K562 (cell line): Measurements from ENCODE around the gene ATP2A2. TPM values are rescaled to one million over a fixed set of nuclear protein-coding genes. Genes with fewer than 3 reads are reported as not detected.

Experiments used
- ARHGAP35 ChIP-seq: fragments of 450-650 bp; IDR thresholded peaks from 2 replicates; pipeline ENCODE4 v1.6.1; 2018; ENCODE audit not compliant: partially characterized antibody
- ATF7 ChIP-seq: fragments of 450-650 bp; IDR thresholded peaks from 2 replicates; pipeline ENCODE4 v1.7.1; 2014; ENCODE audit warnings: mild to moderate bottlenecking, moderate library complexity
- GMEB1 ChIP-seq: fragments of 250-450 bp; sonication (Bioruptor Pico); IDR thresholded peaks from 2 replicates; pipeline ENCODE4 v1.4.0; 2020; ENCODE audit warnings: mild to moderate bottlenecking
- NFRKB ChIP-seq: fragments of 450-650 bp; IDR thresholded peaks from 2 replicates; pipeline ENCODE4 v1.6.1; 2016; ENCODE audit warnings: low read depth
- PCBP2 ChIP-seq: fragments of 200-400 bp; formaldehyde crosslinking; IDR thresholded peaks from 2 replicates; pipeline ENCODE4 v1.6.1; 2018; ENCODE audit warnings: low read length, low read depth, mild to moderate bottlenecking, moderate library complexity; ENCODE audit not compliant: poor library complexity, severe bottlenecking
- PHB2 ChIP-seq: fragments of 450-650 bp; IDR thresholded peaks from 2 replicates; pipeline ENCODE4 v1.6.1; 2017; ENCODE audit warnings: low read depth
- SMARCC2 ChIP-seq: fragments of 450-650 bp; IDR thresholded peaks from 2 replicates; pipeline ENCODE4 v1.6.1; 2017; ENCODE audit warnings: antibody characterized with exemption, moderate library complexity, mild to moderate bottlenecking, low read depth
- STAT5B ChIP-seq: fragments of 250-450 bp; sonication (Bioruptor Pico); IDR thresholded peaks from 2 replicates; pipeline ENCODE4 v1.8.0; 2021; ENCODE audit warnings: mild to moderate bottlenecking, inconsistent platforms
- STAT6 ChIP-seq: sonication (generic); formaldehyde crosslinking; IDR thresholded peaks from 2 replicates; pipeline ENCODE4 v1.8.1; 2023; ENCODE audit warnings: mild to moderate bottlenecking, missing genetic modification reagents
- TAF9B ChIP-seq: fragments of 450-650 bp; IDR thresholded peaks from 2 replicates; pipeline ENCODE4 v1.6.1; 2018; ENCODE audit warnings: mild to moderate bottlenecking; ENCODE audit not compliant: partially characterized antibody
- TBP ChIP-seq: optimal IDR thresholded peaks from 2 replicates; pipeline ENCODE3; 2011; ENCODE audit warnings: low read depth, low read length, improper control_type of control experiment
- ZBTB17 ChIP-seq: fragments of 450-650 bp; formaldehyde crosslinking; IDR thresholded peaks from 2 replicates; pipeline ENCODE4 v1.4.0; 2020; ENCODE audit warnings: mild to moderate bottlenecking
- ZFP91 ChIP-seq: sonication (generic); formaldehyde crosslinking; IDR thresholded peaks from 2 replicates; pipeline ENCODE4 v1.8.0; 2022; ENCODE audit warnings: mild to moderate bottlenecking, missing genetic modification reagents
- ZNF253 ChIP-seq: fragments of 250-450 bp; sonication (Bioruptor Pico); conservative IDR thresholded peaks from 2 replicates; pipeline ENCODE4 v1.6.1; 2021; ENCODE audit warnings: mild to moderate bottlenecking
- ZNF280B ChIP-seq: fragments of 250-450 bp; sonication (Bioruptor Pico); IDR thresholded peaks from 2 replicates; pipeline ENCODE4 v1.5.1; 2021; ENCODE audit warnings: mild to moderate bottlenecking
- ZNF41 ChIP-seq: fragments of 250-450 bp; sonication (Bioruptor Pico); conservative IDR thresholded peaks from 2 replicates; pipeline ENCODE4 v1.4.0; 2020; ENCODE audit warnings: mild to moderate bottlenecking
- ZNF668 ChIP-seq: fragments of 250-450 bp; sonication (Bioruptor Pico); IDR thresholded peaks from 2 replicates; pipeline ENCODE4 v1.8.0; 2022; ENCODE audit warnings: mild to moderate bottlenecking, inconsistent platforms
- ZNF707 ChIP-seq: fragments of 250-450 bp; sonication (Bioruptor Pico); conservative IDR thresholded peaks from 2 replicates; pipeline ENCODE4 v1.8.0; 2022; ENCODE audit warnings: inconsistent platforms, mild to moderate bottlenecking, moderate library complexity
- polyA plus RNA-seq, 8 experiments: library from polyadenylated mRNA; depleted of rRNA in 4 of 8; stranded (reverse) in 5 of 8; unstranded in 3 of 8; fragments of >200 nt; fragmentation: Nextera tagmentation in 2 of 8; fragmentation: Illumina TruSeq in 1 of 8; extraction: Ambion mirVana in 2 of 8; extraction: Trizol in 1 of 8; gene quantifications; 2 replicates each; pipeline versions ENCODE4 v1.2.1 to v1.2.3, GENCODE V29; 2011 to 2014; ENCODE audit warnings: inconsistent platforms in 1 of 8, missing spikeins in 1 of 8
- total RNA-seq, 7 experiments: library from RNA; depleted of rRNA in 6 of 7; stranded (reverse); fragments of >200 nt in 6 of 7; fragmentation: Illumina TruSeq in 2 of 7; extraction: Trizol in 2 of 7; gene quantifications; 2 replicates each; pipeline versions ENCODE4 v1.2.1 to v1.2.3, GENCODE V29; 2011 to 2021; ENCODE audit warnings: low replicate concordance in 1 of 7

ATP2A2 gene
- total and polyA plus RNA-seq, 9 of the 15 experiments (the other 6 are each of a cell fraction or from before 2014, with no cell fraction given): 5.2 to 205 (median 51.6) TPM

GRCh38 chr12:110281549-110282299 is 677 bp downstream of the ATP2A2 start (continued):
- TF ChIP-seq PHB2 (no peak), ZNF707 (CRISPR knock-in tag) (no peak), GMEB1 (CRISPR knock-in tag) (no peak), ZNF668 (no peak), TAF9B (no peak), ZBTB17 (no peak; the same call in 1 of the 2 replicates), PCBP2 (no peak), ZNF280B (CRISPR knock-in tag) (no peak), ARHGAP35 (no peak), ZNF41 (CRISPR knock-in tag) (no peak), ZFP91 (CRISPR knock-in tag) (no peak), STAT5B (CRISPR knock-in tag) (no peak), ATF7 (peak; percentile 57; the same call in 1 of the 2 replicates), ZNF253 (CRISPR knock-in tag) (no peak), TBP (peak; percentile 17), NFRKB (peak; percentile 48; the same call in 1 of the 2 replicates), SMARCC2 (no peak), STAT6 (CRISPR knock-in tag) (no peak)
- TF ChIP-seq, all 486 proteins: peak for 92
